BJ (cell line): ENCODE data around the gene LRIF1. TPM values are rescaled to one million over a fixed set of nuclear protein-coding genes. Genes with fewer than 3 reads are reported as not detected.
A peak's percentile ranks its signal among the peaks of the same experiment; 100 is the strongest.

ENCODE experiments used
- CTCF ChIA-PET: fragments of 350-600 bp; formaldehyde crosslinking; extraction: SDS; loops from one replicate; lab custom pipeline; 2021; ENCODE audit warnings: antibody characterized with exemption, inconsistent platforms; lab: Yijun Ruan, JAX
- POLR2A ChIA-PET: fragments of 300-600 bp; sonication (Branson Sonifier 250); formaldehyde crosslinking; extraction: SDS; loops from one replicate; lab custom pipeline; 2021; ENCODE audit warnings: antibody characterized with exemption; lab: Charles Lee
- DNase-seq: peaks from one replicate; pipeline ENCODE4 v3.0.0-alpha.2; 2011; ENCODE audit warnings: low read depth
- H3K27me3 ChIP-seq: 2 replicates; pipeline ENCODE4 v1.6.0; 2011; ENCODE audit warnings: low read length; ENCODE audit not compliant: control insufficient read depth, insufficient read depth
- H3K36me3 ChIP-seq: 2 replicates; pipeline ENCODE4 v1.5.1; 2011; ENCODE audit warnings: low read length; ENCODE audit not compliant: control insufficient read depth, insufficient read depth
- H3K4me3 ChIP-seq: 2 replicates; pipeline ENCODE4 v1.5.1; 2011; ENCODE audit warnings: low read depth, mild to moderate bottlenecking, control low read depth, low read length
- CTCF ChIP-seq: IDR thresholded peaks from 2 replicates; pipeline ENCODE4 v1.5.1; 2011; ENCODE audit warnings: low read depth, mild to moderate bottlenecking, control low read depth, inconsistent platforms, low read length, moderate library complexity; ENCODE audit not compliant: insufficient read depth
- polyA plus RNA-seq: library from polyadenylated mRNA; depleted of rRNA; stranded (reverse); fragments of >200 nt; gene quantifications from 2 replicates; pipeline ENCODE4 v1.2.3, GENCODE V29; 2011

LRIF1 gene
- polyA plus RNA-seq, 1 experiment = 8.3 TPM

- CTCF ChIA-PET = interaction anchor here (1.3 kb wide), 1 partner anchor 11 kb away, joined by 3 read pairs; the partner anchor contains the start of gene LRIF1
- TF ChIP-seq CTCF = no peak
- DNase-seq = no peak
- H3K4me3 ChIP-seq = no peak overlapping the region
- H3K27me3 ChIP-seq = no peaks in the 10 kb centered on the region
- POLR2A ChIA-PET = no interaction called here
- no peaks in the 10 kb centered on the region for H3K36me3 ChIP-seq
Observed at GRCh38 chr1:110975265-110975664, 11.5 kb upstream of the LRIF1 start.

GRCh38 chr1:110967256-110967655, 3.5 kb upstream of the LRIF1 start:
- ChIA-PET CTCF (no interaction called here), POLR2A (no interaction called here)
- no peak overlapping the region for H3K4me3 ChIP-seq
- H3K36me3 ChIP-seq = no peaks in the 10 kb centered on the region
- DNase-seq = no peak
- H3K27me3 ChIP-seq = no peaks in the 10 kb centered on the region
- TF ChIP-seq CTCF = no peak

GRCh38 chr1:110964455-110964903, 757 bp upstream of the LRIF1 start:
- Histone ChIP-seq H3K36me3 (no peaks in the 10 kb centered on the region), H3K27me3 (no peaks in the 10 kb centered on the region), H3K4me3 (peak overlapping the region; percentile 55)
- no peak for DNase-seq
- ChIA-PET CTCF (interaction anchor here (0.8 to 1.1 kb wide), 2 partner anchors 10 to 114 kb away, joined by 3 to 5 read pairs; no protein-coding TSS in a partner anchor), POLR2A (interaction anchor here (0.6 kb wide), 1 partner anchor 483 kb away, joined by 3 read pairs; no protein-coding TSS in a partner anchor)
- no peak for TF ChIP-seq CTCF

- Histone ChIP-seq H3K36me3 (no peaks in the 10 kb centered on the region), H3K4me3 (peak overlapping the region; percentile 77), H3K27me3 (no peaks in the 10 kb centered on the region)
- peak; percentile 28 for DNase-seq
- ChIA-PET POLR2A (no interaction called here), CTCF (no interaction called here)
- TF ChIP-seq CTCF = peak; percentile 35; the same call in 1 of the 2 replicates
Observed at GRCh38 chr1:110962892-110963690, 631 bp downstream of the LRIF1 start.

GRCh38 chr1:110961902-110962301, 1.8 kb downstream of the LRIF1 start:
- H3K36me3 ChIP-seq = no peaks in the 10 kb centered on the region
- H3K4me3 ChIP-seq = peak overlapping the region; percentile 3; the same call in 1 of the 2 replicates
- ChIA-PET POLR2A (no interaction called here), CTCF (no interaction called here)
- no peak for TF ChIP-seq CTCF
- no peak for DNase-seq
- no peaks in the 10 kb centered on the region for H3K27me3 ChIP-seq
